Measurements from ENCODE around the gene CBFA2T2.
"Not testable (repeated sequence)": the region's sequence is repeated elsewhere in the genome, so short reads cannot be mapped to it uniquely, and the experiment has no call there.

CBFA2T2 gene

DNA sequence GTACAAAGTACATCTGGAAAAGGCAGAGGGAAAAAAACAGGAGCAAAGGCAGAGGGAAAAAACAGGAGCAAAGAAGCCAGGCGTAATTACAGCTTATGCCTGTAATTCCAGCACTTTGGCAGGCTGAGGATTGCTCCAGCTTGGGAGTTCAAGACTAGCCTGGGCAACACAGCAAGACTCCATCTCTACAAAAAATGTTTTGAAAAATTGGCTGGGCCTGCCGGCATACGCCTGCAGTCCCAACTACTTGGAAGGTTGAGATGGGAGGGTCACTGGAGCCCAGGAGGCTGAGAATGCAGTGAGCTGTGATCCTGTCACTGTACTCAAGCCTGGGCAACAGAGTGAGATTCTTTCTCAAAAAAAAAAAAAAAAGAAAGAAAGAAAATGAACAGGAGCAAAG, 19.0 kb upstream of the CBFA2T2 start:
- no peak for DNase-seq (ENCODE audit: low read depth)

DNA sequence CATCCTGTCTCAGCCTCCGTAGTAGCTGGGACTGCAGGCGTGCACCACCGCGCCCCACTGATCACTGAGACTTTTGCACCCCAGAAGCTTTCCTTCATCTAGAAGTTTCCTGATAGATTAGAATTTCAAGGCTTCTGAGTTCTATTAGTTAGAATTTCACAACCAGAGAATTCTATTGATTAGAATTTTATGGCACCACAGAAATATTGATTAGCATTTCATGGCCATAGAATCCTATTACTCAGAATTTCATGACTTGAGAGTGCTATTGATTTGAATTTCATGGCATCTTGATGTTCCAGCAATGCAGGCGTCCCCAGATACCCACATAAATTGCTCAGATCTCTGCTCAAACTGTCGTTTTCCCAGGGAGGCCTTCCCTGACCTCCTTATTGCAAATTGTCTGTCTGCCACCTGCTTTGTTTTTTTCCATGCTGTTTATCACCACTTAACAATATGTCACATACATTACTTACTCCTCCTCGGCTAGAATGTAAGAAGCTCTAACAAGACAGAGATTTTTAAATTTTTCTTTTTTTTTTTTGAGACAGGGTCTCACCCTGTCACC, 16.9 kb upstream of the CBFA2T2 start:
- no peak for DNase-seq (ENCODE audit: low read depth)

DNA sequence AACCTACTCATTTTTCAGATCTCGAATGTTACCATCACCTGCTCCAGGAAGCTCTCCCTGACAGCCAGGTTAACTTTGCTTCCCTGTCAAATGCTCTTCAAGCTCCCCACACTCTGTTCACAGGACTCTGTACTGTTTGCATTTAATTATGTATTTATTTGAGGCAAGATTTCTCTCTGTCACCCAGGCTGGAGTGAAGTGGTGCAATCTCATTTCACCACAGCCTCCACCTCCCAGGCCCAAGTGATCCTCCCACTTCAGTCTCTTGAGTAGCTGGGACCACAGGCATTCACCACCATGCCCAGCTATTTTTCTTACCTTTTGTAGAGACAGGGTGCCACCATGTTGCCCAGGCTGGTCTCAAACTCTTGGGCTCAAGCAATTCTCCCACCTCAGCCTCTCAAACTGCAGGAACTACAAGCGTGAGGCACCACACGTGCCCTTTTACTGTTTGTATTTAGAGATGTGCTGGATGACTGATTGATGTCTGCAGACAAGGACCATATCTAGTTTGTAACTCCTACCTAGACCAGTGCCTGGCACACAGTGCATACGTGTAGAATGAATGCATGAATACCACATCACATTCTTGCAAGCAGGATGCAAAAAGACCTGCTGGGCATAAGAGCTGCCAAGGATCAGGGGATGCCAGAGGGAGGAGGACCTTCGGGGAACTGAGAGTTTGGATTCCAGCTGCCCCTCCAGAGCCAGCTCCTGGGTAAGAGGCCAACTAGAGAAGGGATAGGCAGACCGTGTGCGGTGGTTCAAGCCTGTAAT, 15.6 kb upstream of the CBFA2T2 start:
- DNase-seq (ENCODE audit: low read depth), result no peak

DNA sequence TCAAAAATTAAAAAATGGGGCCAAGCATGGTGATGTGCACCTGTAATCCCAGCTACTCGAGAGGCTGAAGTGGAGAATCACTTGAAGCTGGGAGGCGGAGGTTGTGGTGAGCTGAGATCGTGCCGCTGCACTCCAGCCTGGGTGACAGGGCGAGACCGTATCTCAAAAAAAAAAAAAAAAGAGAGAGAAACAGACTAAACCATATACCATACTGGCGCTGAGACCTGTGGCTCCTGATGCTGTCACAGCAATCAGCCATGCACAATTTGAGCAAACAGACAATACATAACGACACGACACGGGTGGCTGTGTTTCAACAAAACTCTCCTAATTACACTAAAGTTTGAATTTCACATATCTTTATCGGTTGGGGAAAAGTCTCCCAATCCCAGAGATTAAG, 14.9 kb upstream of the CBFA2T2 start:
- DNase-seq (ENCODE audit: low read depth), result no peak

DNA sequence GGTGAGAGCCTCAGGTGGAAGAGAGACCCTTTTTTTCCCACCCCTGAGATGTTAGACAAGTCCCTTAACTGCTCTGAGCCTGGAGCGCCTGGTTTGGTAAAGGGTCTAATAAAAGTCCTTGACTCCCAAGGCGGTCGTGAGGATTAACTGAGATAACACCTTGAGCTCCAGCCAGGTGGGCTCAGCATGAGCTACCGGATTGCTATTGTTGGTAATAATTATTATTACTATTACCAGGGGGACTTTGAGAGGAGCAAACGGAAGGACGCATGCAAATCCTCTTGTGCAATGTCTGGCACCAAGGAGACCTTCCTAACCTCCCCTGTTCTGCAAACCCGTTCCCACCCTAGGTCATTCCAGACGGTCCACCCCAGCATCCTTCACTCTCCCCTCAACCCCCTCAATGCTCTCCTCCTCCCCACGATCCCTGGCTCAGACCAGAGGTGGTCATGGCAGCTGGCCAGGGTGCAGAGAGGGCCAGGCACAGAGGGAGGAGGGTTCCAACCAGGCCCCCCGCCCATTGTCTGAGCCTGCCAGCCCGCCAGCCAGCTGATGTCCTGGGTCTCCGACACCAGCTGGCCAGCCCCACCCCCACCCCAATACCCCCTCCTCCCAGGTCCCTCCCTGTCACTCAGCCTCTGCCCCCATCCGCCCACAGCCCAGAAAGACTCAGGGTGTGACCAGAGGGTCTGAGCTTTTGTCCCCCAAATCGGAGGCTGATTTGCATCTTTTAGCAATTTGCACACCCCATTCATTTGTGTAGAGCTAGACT, 14.3 kb upstream of the CBFA2T2 start:
- no peak for DNase-seq (ENCODE audit: low read depth)

DNA sequence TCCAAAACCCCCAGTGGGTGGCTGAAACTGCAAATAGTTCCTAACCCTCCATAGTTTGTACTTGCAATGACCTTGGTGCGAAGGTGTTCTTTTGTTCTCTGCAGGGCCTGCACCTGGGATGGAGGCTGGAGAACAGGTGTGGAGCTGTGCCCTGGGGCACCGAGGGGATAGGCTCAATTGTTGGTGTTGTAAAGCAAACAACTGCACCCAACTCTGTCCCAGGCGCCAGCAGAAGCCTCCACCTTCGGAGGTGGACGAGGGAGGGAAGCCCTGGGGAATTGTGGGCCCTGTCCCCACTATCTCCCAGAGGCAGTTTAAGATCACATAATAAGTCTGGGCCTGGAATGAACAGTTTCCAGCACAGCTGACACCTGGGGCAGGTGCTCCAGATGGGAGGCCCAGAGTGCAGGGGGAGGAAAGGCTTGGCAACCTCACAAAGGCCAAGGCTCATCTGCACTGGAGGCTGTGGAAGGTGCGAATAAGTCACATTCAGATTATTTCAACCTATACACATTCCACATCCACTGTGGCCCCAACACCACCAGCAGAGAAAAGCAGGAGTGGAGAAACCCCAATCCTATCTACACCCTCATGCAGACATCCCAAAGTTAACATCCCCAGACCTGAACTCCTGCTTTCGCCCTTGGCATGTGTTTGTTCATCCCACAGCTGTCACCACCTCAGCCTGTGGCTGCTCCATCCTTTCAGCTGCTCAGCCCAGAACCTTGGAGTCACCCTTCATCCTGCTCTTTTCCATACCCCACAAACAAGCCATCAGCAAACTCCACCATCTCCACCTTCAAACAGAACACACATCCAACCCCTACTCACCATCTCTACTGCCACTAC, 12.3 kb upstream of the CBFA2T2 start:
- DNase-seq (ENCODE audit: low read depth), result no peak

DNA sequence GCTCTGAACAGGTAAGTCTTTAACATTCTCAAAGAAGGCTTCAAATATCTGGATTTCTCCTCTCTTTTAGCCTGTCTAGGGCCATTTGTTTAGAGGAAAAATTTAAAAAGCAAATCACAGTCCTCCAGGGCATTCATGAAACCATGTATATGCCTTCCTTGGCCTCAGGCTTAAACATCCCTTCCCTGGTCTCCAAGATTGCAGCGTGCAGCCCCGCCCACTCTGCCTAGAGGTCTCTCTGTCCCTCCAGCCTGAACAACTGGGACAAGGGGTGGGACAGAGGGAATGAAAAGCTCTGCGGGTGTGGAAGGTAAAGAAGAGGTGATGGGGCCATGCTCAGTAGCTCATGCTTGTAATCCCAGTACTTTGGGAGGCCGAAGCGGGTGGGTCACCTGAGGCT, 9.8 kb upstream of the CBFA2T2 start:
- no peak for DNase-seq (ENCODE audit: low read depth)

DNA sequence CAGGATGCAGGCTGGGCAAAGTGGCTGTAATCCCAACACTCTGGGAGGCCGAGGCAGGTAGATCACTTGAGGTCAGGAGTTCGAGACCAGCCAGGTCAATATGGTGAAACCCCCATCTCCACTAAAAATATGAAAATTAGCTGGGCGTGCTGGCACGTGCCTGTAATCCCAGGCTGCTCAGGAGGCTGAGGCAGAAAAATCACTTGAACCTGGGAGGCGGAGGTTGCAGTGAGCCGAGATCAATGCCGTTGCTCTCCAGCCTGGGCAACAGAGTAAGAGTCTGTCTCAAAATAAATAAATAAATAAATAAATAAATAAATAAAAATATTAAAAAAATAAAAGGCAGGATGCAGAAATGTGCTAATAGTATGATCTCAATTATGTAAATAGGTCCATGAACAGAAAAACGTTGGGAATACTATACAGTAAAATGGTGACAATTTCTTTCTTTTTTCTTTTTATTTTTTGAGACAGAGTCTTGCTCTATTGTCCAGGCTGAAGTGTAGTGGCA, 8.4 kb upstream of the CBFA2T2 start:
- DNase-seq (ENCODE audit: low read depth), result no peak

DNA sequence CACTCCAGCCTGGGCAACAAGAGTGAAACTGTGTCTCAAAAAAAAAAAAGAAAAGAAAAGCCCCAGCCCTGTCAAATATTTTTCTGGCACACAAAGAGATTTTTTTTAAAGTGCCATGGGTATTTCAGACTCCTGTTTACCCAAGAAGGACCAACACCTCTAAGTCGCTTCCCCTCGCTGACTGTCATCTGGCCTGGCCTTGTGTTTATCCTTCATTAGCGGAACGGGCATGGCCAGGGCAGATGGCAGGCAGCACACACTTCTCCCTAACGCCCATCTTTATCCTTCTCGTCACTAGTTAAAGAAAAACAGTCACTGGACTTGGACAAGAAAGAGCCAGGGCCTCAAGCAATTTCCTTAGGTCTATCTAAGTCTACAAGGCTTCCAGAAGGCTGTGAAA, 7.3 kb upstream of the CBFA2T2 start:
- no peak for DNase-seq (ENCODE audit: low read depth)

DNA sequence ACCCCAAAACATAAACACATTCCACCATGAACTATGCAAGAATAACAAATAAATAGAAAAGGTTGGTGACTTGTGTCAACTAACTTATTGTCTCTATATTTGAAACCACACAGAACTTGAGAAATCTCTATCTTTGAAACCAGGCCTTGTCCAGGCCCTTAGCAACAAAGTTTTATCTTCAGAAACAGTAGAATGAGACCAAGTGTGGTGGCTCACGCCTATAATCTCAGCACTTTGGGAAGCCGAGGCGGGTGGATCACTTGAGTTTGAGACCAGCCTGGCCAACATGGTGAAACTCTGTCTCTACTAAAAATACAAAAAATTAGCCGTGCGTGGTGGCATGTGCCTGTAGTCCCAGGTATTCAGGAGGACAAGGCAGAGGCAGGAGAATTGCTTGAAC, 6.7 kb upstream of the CBFA2T2 start:
- DNase-seq (ENCODE audit: low read depth), result not testable (repeated sequence)

DNA sequence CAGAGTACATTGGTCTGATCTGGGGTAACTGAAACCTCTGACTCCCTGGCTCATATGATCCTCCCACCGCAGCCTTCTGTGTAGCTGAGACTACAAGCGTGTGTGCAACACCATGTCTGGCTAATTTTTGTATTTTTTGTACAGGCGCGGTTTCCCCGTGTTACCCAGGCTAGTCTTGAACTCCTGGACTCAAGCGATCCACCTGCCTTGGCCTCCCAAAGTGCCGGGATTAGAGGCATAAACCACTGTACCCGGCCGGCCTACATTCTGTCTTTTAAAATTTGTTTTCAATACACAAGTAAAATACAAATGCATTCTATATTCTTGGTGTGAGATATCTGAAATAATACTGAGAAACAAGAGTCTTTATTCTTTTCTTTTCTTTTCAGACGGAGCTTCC, 1.7 kb upstream of the CBFA2T2 start:
- no peak for DNase-seq (ENCODE audit: low read depth)

DNA sequence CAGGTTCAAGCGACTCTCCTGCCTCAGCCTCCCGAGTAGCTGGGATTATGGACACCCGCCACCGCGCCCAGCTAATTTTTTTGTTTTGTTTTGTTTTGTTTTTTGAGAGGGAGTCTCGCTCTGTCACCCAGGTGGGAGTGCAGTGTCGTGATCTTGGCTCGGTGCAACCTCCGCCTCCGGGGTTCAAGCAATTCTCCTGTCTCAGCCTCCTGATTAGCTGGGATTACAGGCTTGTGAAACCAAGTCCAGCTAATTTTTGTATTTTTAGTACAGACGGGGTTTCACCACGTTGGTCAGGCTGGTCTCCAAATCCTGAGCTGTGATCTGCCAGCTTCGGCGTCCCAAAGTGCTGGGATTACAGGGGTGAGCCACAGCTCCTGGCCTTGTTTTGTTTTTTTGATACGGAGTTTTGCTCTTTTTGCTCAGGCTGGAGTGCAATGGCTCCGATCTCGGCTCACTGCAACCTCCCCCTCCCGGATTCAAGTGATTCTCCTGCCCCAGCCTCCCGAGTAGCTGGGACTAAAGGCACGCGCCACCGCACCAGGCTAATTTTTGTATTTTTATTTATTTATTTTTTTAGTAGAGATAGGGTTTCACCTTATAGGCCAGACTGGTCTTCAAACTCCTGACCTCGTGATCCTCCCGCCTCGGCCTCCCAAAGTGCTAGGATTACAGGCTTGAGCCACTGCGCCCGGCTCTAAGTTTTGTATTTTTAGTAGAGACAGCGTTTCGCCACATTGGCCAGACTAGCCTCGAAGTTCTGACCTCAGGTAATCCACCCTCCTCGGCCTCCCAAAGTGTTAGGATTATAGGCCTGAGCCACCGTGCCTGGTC, 1.0 kb upstream of the CBFA2T2 start:
- DNase-seq (ENCODE audit: low read depth), result not testable (repeated sequence)

DNA sequence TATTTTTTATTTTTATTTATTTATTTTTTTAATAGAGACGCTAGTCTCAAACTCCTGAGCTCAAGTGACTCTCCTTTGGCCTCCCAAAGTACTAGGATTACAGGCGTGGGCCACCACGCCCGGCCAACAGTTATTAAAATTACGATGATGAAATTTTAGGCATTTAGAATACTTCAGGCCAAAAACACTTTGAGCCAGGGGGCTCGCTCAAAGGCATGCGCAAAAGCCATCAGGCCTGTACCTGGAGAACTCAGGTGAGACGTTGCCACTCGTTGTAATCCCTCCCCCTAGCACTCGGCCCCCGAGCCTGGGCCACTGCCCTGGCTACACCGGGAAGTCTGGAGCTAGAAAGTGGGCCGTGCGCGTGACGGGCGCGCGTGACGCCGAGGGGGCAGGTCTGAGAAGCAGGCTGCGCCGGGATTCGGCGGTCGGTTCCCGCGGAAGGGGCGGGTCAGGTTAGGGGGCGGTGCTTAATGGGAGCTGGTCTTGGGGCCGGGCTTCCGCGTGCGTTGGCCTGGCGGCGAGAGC, 337 bp upstream of the CBFA2T2 start:
- peak; percentile 98 for DNase-seq (ENCODE audit: low read depth)

DNA sequence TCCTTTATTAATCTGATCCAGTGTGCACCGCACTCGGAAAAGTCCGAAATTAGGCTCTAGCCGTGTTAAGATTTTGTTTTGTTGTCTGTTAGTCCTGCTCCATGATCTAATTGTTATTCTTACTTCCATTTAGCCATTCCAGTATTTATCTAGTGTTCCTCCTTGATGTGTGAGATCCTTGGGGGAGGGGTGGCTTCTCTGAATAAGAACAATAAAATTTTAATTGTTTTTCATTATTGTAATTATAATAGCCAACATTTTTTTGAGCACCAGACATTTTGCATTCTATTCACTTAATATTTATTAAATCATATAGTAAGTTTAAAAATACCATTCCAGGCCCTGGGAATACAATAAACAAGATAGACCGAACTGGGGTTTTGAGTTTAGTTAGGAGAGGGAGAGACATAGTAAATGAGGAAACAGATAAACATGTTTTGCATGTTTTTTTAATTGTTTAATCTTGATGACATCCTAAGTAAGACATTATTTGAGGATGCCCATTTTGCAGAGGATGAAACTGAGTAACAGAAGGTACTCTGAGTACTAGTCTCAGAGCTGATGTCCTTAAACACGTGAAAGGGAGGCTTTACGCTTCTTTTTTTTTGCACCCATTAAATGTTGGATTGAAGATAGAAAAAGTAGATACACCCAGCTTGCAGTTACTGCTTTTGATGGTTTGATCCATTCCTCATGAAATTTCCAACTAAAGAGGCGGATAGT, 1.2 kb downstream of the CBFA2T2 start:
- no peak for DNase-seq (ENCODE audit: low read depth)

DNA sequence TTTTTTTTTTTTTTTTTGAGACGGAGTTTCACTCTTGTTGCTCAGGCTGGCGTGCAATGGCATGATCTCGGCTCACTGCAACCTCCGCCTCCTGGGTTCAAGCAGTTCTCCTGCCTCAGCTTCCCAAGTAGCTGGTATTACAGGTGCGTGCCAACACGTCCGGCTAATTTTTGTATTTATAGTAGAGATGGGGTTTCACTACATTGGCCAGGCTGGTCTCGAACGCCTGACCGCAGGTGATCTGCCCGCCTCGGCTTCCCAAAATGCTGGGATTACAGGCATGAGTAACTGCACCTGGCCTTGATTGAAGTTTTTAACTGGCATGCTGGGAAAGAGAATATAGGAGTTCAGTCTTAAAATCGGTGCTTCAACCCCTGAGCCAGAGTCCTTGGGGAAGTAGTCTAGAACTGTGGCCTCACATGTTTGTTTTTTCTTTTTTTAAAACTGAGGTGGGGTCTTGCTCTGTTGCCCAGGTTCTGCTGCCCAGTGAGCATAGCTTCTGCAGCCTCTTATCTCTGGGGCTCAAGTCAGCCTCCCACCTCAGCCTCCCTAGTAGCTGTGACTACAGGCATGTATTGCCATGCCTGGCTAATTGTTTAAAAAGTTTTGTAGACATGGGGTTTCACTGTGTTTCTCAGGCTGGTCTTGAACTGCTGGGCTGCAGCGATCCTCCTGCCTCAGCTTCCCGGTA, 3.3 kb downstream of the CBFA2T2 start:
- DNase-seq (ENCODE audit: low read depth), result no peak

DNA sequence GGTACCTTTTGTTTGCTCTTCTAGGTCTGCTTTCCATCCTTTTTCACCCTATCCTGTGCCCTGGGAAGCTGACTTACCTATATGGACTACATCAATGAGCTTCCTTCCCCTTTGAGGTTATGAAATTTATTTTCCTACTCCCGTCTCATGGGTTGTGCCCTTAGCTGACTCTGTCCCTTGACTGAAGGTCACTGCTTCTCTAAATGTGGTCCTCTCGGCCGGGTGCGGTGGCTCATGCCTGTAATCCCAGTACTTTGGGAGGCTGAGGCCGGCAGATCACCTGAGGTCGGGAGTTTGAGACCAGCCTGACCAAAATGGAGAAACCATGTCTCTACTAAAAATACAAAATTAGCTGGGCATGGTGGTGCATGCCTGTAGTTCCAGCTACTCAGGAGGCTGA, 6.9 kb downstream of the CBFA2T2 start:
- not testable (repeated sequence) for DNase-seq (ENCODE audit: low read depth)

DNA sequence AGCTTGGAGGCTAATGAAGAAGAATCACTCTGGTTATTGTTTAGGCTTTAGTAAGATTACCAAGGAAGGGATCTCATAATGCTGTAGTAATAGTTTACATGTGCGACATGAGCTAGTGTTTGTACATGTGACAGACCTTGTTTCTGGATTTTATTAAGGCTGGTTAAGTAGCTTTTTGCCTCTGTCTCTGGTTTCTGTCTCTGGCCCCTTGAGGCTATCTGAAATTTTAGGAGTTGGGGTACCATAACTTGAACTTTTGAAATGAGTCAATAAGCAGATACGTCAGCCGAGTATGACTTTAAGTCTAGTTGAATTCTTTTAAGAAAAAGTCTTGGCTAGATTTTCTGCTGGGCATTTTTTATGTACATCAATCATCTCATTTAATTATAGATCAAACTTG, 9.5 kb downstream of the CBFA2T2 start:
- no peak for DNase-seq (ENCODE audit: low read depth)

DNA sequence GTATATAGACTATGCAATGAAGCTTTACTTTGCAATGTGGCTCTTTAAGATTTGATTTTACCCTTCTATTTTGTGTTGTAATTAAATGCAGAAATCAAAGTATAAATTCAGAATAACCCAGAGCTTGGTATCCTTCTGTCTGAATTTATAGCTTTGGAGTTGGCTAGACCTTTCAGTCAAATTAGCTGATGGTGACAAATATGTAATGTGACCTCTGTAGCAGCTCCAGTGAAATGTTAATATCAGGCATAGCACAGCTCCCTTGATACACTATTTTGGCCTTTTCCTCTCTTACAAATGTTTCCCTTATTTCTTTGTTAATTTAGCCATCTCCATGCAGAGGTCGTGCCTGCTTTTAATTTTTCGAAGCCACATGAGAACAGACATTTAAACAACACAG, 11.1 kb downstream of the CBFA2T2 start:
- DNase-seq (ENCODE audit: low read depth), result no peak

DNA sequence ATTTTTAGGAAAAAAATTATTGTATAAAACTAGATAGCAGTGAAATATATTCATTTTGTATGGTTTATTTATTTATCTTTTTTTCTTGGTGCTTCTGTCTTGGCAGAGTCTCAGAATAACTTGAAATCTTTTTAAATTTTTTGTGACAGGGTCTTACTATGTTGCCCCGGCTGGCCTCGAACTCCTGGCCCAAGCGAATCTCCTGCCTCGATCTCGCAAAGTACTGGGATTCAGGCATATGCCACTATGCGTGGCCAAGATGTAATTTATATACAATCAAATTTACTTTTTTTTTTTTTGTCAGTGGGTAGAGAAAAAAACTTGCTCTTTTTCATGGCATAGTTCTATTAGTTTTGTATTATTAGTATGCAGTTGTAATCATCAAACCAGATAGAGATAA, 13.7 kb downstream of the CBFA2T2 start:
- no peak for DNase-seq (ENCODE audit: low read depth)

DNA sequence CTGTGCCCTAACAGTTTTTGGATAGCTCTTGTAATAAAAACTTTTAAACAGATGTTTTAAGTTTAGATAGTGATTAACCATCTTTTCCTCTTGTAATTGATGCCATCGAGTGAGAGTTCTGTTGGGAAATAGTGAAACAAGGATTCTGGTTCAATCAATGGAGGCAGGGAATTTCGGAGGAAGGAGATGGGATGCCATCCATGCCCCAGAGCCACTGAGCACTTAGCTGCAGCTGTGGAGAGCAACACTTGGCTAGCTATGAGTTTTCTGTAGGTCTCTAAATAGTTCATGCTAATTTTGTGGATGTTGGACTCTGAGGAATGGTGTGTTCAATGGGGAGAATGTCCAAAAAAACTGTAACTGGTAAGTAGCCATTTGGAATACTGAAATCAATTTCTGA, 16.7 kb downstream of the CBFA2T2 start:
- DNase-seq (ENCODE audit: low read depth), result no peak
